ENCODE results near the gene ATP11A. TPM values are rescaled to one million over a fixed set of nuclear protein-coding genes. Genes with fewer than 3 reads are reported as not detected.

ATP11A gene
- total and polyA plus RNA-seq, 2 experiments from 2014 or later = 28.7 to 30.8 TPM

DNA sequence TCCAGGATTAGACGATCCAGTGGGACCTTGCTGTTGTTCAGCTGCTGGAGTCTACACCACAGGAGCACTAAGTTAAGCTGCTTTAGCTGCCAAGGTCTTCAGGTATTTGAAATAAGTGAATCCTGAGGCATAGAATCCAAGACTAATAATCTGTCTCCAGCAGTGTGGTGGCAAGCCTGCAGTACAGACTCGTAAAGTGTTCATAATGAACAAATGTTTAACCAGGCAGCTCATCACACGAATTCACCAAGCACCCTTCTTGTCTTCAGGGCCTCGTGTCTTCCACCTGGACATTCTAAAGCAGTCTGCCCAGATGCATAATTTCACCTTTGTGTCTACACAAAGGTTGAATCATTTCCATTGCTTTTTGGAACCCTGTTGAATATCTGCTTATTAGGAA is 5.3 kb downstream of the ATP11A start:
- H3K27me3 ChIP-seq = no peaks in the 10 kb centered on the region
- no peaks in the 10 kb centered on the region for H3K9me3 ChIP-seq (ENCODE audit: low read depth)
- H3K36me3 ChIP-seq (replicated peaks; ENCODE audit: insufficient read depth, low read depth) = no peaks in the 10 kb centered on the region
- DNase-seq (ENCODE audit: low spot score) = no peak
- no peaks in the 10 kb centered on the region for H3K9me2 ChIP-seq (replicated peaks; ENCODE audit: insufficient read depth)
- H3K4me2 ChIP-seq = no peak overlapping the region
- H3K4me3 ChIP-seq = no peak overlapping the region
- no peak overlapping the region for H2AFZ ChIP-seq
- H4K20me1 ChIP-seq (ENCODE audit: insufficient read depth, poor library complexity, severe bottlenecking) = peaks cover 24% of the 10 kb centered on the region
- WGBS (ENCODE audit: low lambda C conversion rate, missing lambda C conversion rate) = 54% methylated on average over 4 of the region's 4 CpGs
- H3K27ac ChIP-seq = peak overlapping the region; percentile 25
- TF ChIP-seq, protein P1, sequence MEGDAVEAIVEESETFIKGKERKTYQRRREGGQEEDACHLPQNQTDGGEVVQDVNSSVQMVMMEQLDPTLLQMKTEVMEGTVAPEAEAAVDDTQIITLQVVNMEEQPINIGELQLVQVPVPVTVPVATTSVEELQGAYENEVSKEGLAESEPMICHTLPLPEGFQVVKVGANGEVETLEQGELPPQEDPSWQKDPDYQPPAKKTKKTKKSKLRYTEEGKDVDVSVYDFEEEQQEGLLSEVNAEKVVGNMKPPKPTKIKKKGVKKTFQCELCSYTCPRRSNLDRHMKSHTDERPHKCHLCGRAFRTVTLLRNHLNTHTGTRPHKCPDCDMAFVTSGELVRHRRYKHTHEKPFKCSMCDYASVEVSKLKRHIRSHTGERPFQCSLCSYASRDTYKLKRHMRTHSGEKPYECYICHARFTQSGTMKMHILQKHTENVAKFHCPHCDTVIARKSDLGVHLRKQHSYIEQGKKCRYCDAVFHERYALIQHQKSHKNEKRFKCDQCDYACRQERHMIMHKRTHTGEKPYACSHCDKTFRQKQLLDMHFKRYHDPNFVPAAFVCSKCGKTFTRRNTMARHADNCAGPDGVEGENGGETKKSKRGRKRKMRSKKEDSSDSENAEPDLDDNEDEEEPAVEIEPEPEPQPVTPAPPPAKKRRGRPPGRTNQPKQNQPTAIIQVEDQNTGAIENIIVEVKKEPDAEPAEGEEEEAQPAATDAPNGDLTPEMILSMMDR (IDR thresholded peaks at IDR 0.05; ENCODE audit: poor library complexity) = no peak
- TF ChIP-seq EZH2 (IDR thresholded peaks at IDR 0.05; ENCODE audit: borderline replicate concordance) = no peak
- no peak for TF ChIP-seq EZH2phosphoT487 (IDR thresholded peaks at IDR 0.05; ENCODE audit: low read depth, severe bottlenecking, unreplicated experiment)
- peaks cover 34% of the 10 kb centered on the region for H3K4me1 ChIP-seq (ENCODE audit: insufficient read depth)
- peaks cover 94% of the 10 kb centered on the region for H3K79me2 ChIP-seq

DNA sequence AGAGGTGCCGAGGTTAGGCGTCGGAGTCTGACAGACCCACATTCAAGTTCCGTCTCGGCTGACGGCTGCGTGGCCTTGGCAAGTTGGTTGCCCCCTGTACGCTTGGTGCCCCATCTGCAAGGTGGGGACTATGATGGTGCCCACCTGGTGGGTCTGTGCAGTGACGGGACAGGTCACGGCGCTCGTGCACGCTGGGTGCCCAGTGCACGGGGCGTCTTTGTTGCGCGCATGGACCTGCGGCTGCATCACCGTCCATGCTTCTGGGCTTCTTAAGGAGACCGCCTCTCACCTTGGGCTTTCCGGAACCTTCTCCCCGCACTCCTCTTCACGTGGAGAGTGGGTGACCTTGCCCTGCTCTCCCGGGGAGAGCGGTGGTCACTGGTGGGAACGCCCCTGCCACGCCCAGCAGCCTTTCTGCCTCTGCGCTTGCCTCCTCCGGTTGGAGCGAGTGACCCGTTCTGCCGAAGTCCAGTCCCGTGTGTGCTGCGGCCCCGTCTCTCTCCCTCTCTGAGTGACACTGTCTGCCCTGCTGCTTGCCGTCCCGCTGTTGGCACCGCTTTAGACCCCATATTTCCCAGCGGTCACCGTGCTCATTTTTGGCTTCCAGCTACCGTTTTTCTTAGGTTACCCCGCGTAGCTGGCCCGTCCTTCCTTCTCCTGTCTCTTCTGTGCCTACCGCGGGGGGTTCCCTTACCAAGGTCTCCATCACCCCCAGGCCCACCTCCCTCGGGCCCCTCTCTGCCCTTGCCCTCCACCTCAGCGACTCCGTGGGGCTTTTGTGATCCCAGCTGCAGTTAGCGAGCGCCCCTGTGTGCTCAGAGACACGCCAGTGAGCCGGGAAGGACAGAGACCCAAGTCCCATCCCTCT is 6.4 kb downstream of the ATP11A start:
- no peaks in the 10 kb centered on the region for H3K27me3 ChIP-seq
- WGBS (ENCODE audit: low lambda C conversion rate, missing lambda C conversion rate) = 97% methylated on average over 53 of the region's 53 CpGs
- peaks cover 34% of the 10 kb centered on the region for H3K4me1 ChIP-seq (ENCODE audit: insufficient read depth)
- no peak for DNase-seq (ENCODE audit: low spot score)
- no peak for TF ChIP-seq EZH2 (IDR thresholded peaks at IDR 0.05; ENCODE audit: borderline replicate concordance)
- TF ChIP-seq, protein P1 (IDR thresholded peaks at IDR 0.05; ENCODE audit: poor library complexity) = no peak
- no peak for TF ChIP-seq EZH2phosphoT487 (IDR thresholded peaks at IDR 0.05; ENCODE audit: low read depth, severe bottlenecking, unreplicated experiment)
- H3K9me2 ChIP-seq (replicated peaks; ENCODE audit: insufficient read depth) = no peaks in the 10 kb centered on the region
- no peak overlapping the region for H3K4me3 ChIP-seq
- no peak overlapping the region for H3K4me2 ChIP-seq
- H3K36me3 ChIP-seq (replicated peaks; ENCODE audit: insufficient read depth, low read depth) = no peaks in the 10 kb centered on the region
- H3K79me2 ChIP-seq = peaks cover 96% of the 10 kb centered on the region
- H4K20me1 ChIP-seq (ENCODE audit: insufficient read depth, poor library complexity, severe bottlenecking) = peaks cover 24% of the 10 kb centered on the region
- H3K27ac ChIP-seq = no peak overlapping the region
- H2AFZ ChIP-seq = no peak overlapping the region
- no peaks in the 10 kb centered on the region for H3K9me3 ChIP-seq (ENCODE audit: low read depth)

DNA sequence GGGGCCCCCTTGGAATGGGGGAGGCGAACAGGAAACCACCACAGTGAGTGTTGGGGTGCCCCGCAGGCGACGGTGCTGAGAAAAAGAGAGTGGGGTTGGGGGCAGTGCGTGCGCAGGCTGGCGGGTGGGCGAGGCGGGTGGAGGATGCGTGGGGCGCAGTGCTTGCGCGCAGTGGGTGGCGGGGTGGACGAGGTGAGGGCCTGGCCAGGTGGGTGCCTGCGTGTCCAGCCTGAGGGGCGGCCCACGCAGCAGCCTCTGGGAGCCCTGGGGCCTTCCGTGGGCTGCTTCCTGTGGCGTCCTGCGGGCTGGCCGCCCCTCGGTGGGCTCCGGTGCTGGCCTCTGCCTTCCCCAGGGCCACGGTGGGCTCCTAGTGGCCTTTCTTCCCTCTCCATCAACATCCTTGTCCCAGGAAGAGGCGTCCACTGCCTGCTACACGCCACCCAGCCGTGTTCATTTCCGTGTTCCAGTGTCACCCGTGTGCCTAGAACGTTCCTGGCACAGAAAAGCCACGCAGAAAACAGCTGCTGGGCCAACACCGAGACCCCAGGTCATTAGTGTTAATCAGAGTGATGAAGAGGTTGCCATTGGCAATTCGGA is 7.1 kb downstream of the ATP11A start:
- TF ChIP-seq, protein P1 (IDR thresholded peaks at IDR 0.05; ENCODE audit: poor library complexity) = no peak
- TF ChIP-seq EZH2phosphoT487 (IDR thresholded peaks at IDR 0.05; ENCODE audit: low read depth, severe bottlenecking, unreplicated experiment) (no peak), EZH2 (IDR thresholded peaks at IDR 0.05; ENCODE audit: borderline replicate concordance) (no peak)
- DNase-seq (ENCODE audit: low spot score) = no peak
- no peak overlapping the region for H3K4me3 ChIP-seq
- no peak overlapping the region for H3K4me2 ChIP-seq
- H3K9me2 ChIP-seq (replicated peaks; ENCODE audit: insufficient read depth) = no peaks in the 10 kb centered on the region
- H3K4me1 ChIP-seq (ENCODE audit: insufficient read depth) = peaks cover 30% of the 10 kb centered on the region
- peaks cover 22% of the 10 kb centered on the region for H4K20me1 ChIP-seq (ENCODE audit: insufficient read depth, poor library complexity, severe bottlenecking)
- H3K27me3 ChIP-seq = no peaks in the 10 kb centered on the region
- no peaks in the 10 kb centered on the region for H3K36me3 ChIP-seq (replicated peaks; ENCODE audit: insufficient read depth, low read depth)
- WGBS (ENCODE audit: low lambda C conversion rate, missing lambda C conversion rate) = 95% methylated on average over 19 of the region's 34 CpGs
- peaks cover 98% of the 10 kb centered on the region for H3K79me2 ChIP-seq
- H2AFZ ChIP-seq = no peak overlapping the region
- no peak overlapping the region for H3K27ac ChIP-seq
- no peaks in the 10 kb centered on the region for H3K9me3 ChIP-seq (ENCODE audit: low read depth)
